HEK293T (cell line): ENCODE measurements around the gene TNS3.

Source experiments
- CTCF ChIA-PET: fragments of 350-600 bp; formaldehyde crosslinking; extraction: SDS; loops from one replicate; lab custom pipeline; 2021; ENCODE audit warnings: antibody characterized with exemption, inconsistent platforms; lab: Yijun Ruan, JAX
- POLR2A ChIA-PET: fragments of 350-600 bp; formaldehyde crosslinking; extraction: SDS; loops from one replicate; lab custom pipeline; 2020; ENCODE audit warnings: antibody characterized with exemption, inconsistent platforms; lab: Yijun Ruan, JAX
- DNase-seq: peaks from one replicate; pipeline ENCODE4 v3.0.0; 2012; ENCODE audit warnings: mixed read lengths; ENCODE audit errors: extremely low spot score
- ARNT ChIP-seq: fragments of 450-650 bp; IDR thresholded peaks from 2 replicates; pipeline ENCODE4 v1.6.1; 2017; ENCODE audit warnings: mild to moderate bottlenecking
- BHLHE40 ChIP-seq: fragments of 450-650 bp; IDR thresholded peaks from 2 replicates; pipeline ENCODE4 v1.6.1; 2016; ENCODE audit warnings: mild to moderate bottlenecking, moderate library complexity, borderline replicate concordance
- CTBP1 ChIP-seq: fragments of 450-650 bp; IDR thresholded peaks from 2 replicates; pipeline ENCODE4 v1.6.1; 2016; ENCODE audit warnings: borderline replicate concordance
- ELF4 ChIP-seq: fragments of 450-650 bp; IDR thresholded peaks from 2 replicates; pipeline ENCODE4 v1.6.1; 2017; ENCODE audit warnings: antibody characterized with exemption
- FOXA1 ChIP-seq: fragments of 450-650 bp; IDR thresholded peaks from 2 replicates; pipeline ENCODE4 v1.6.1; 2016; ENCODE audit warnings: mild to moderate bottlenecking
- FOXK2 ChIP-seq: fragments of 450-650 bp; IDR thresholded peaks from 2 replicates; pipeline ENCODE4 v1.6.1; 2016; ENCODE audit warnings: mild to moderate bottlenecking
- FOXM1 ChIP-seq: fragments of 450-650 bp; IDR thresholded peaks from 2 replicates; pipeline ENCODE4 v1.6.1; 2017; ENCODE audit warnings: mild to moderate bottlenecking, borderline replicate concordance
- HDGF ChIP-seq: fragments of 450-650 bp; IDR thresholded peaks from 2 replicates; pipeline ENCODE4 v1.6.1; 2017; ENCODE audit warnings: antibody characterized with exemption, borderline replicate concordance
- L3MBTL2 ChIP-seq: fragments of 450-650 bp; conservative IDR thresholded peaks from 2 replicates; pipeline ENCODE4 v1.6.1; 2016; ENCODE audit warnings: mild to moderate bottlenecking
- LEF1 ChIP-seq: fragments of 450-650 bp; IDR thresholded peaks from 2 replicates; pipeline ENCODE4 v1.6.1; 2017; ENCODE audit warnings: mild to moderate bottlenecking, borderline replicate concordance
- NFRKB ChIP-seq: fragments of 450-650 bp; IDR thresholded peaks from 2 replicates; pipeline ENCODE4 v1.6.1; 2016; ENCODE audit warnings: mild to moderate bottlenecking, moderate library complexity
- SP1 ChIP-seq: fragments of 450-650 bp; IDR thresholded peaks from 2 replicates; pipeline ENCODE4 v1.6.1; 2017
- SUZ12 ChIP-seq: fragments of 450-650 bp; IDR thresholded peaks from 2 replicates; pipeline ENCODE4 v1.6.1; 2016; ENCODE audit warnings: mild to moderate bottlenecking
- TARDBP ChIP-seq: fragments of 450-650 bp; IDR thresholded peaks from 2 replicates; pipeline ENCODE4 v1.6.1; 2016
- ZNF384 ChIP-seq: fragments of 450-650 bp; IDR thresholded peaks from 2 replicates; pipeline ENCODE4 v1.6.1; 2016
- TF ChIP-seq, protein P1 (sequence below): fragments of 450-650 bp; IDR thresholded peaks from 2 replicates; pipeline ENCODE4 v1.6.1; 2016

Gene TNS3

GRCh38 chr7:47568056-47568455, 13.9 kb downstream of the TNS3 start:
- DNase-seq = no peak
- CTCF ChIA-PET = no interaction called here
- TF ChIP-seq ZNF384 (no peak), FOXA1 (no peak), FOXM1 (no peak), LEF1 (no peak), FOXK2 (no peak), L3MBTL2 (no peak), ARNT (no peak), CTBP1 (no peak), SP1 (no peak), ELF4 (no peak)
- TF ChIP-seq, protein P1, sequence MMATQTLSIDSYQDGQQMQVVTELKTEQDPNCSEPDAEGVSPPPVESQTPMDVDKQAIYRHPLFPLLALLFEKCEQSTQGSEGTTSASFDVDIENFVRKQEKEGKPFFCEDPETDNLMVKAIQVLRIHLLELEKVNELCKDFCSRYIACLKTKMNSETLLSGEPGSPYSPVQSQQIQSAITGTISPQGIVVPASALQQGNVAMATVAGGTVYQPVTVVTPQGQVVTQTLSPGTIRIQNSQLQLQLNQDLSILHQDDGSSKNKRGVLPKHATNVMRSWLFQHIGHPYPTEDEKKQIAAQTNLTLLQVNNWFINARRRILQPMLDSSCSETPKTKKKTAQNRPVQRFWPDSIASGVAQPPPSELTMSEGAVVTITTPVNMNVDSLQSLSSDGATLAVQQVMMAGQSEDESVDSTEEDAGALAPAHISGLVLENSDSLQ = no peak
- POLR2A ChIA-PET = no interaction called here

DNA sequence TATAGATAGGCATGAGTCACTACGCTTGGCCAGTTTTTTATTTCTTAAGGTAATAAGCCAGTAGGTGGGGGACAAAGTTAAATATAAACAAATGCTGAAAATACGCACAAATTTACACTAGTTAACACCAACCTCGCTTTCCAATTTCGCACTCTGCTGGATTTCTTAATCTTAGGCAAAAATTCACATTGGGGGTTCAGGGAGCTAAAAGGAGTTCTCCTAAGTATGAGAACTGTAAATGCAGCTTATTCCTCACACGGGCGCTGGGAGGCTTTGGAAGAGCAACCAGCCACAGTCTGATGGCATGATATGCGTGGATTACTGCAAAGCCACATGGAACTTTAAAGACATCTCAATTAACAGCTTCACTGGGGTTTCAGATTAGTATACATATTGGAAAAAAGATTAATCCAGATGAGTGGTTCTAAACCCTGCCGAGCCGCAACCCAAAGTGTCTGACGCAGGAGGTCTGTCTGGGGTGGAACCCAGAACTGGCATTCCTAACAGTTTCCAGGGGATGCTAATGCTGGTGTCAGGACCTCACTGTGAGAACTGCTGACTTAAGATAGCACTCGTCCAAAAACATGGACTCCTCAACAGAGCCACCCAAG, 16.2 kb downstream of the TNS3 start:
- no peak for DNase-seq
- ChIA-PET POLR2A (no interaction called here), CTCF (no interaction called here)
- TF ChIP-seq TARDBP (no peak), BHLHE40 (no peak), FOXM1 (no peak), LEF1 (no peak)

DNA sequence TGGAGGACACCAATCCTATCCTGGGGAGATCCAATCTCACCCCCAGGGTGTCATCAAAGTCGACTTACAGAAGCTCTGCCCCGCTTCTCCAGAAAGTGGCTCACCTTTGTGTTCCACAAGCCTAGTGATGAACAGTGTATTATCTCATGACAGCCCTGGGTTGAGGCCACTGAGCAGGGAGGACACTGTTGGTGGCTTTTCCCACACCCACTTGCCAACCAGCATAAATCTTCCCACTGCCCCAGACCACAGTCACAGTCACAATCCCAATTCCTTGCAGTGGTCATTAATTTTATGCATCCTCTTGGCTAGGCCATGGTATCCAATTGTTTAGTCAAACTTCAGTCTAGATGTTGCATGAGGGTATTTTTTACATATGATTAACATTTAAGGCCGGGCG, 18.4 kb downstream of the TNS3 start:
- DNase-seq = no peak
- ChIA-PET CTCF (interaction anchor here (0.6 kb wide), 1 partner anchor 11 kb away, joined by 5 read pairs; no protein-coding TSS in a partner anchor), POLR2A (no interaction called here)
- TF ChIP-seq SUZ12 = no peak

DNA sequence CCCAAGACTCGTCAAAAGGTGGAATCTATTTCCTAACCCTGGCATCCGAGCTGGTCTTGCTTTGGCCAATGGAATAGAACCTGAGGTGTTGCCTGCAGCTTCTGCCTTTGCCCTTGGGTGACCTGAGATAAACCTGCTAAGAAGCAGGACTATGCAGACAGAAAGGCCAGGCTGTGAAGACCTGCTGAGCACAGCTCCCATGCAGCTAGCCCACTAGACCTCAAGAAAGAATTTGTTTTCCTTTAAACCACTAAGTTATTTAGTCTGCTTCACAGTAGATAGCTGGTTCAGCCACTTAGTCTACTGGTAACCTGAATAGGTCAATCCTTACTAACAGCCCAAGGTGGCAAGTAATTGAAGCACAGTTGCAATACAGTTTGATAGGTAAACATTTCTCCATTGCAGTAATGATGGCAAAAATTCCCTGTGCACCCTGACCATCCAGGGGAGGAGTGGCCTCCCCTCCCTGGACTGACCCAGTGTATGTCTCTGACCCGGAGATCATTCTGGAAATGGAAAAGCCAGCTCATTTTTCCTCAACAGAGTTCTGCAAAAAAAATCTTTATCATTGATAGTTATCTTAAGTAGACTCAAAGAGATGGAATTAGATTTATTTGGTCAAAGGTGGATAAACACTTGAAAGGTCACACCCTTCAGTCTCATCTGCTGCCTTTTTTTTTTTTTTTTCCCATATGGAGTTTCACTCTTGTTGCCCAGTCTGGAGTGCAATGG, 20.0 kb downstream of the TNS3 start:
- CTCF ChIA-PET = no interaction called here
- no peak for DNase-seq

DNA sequence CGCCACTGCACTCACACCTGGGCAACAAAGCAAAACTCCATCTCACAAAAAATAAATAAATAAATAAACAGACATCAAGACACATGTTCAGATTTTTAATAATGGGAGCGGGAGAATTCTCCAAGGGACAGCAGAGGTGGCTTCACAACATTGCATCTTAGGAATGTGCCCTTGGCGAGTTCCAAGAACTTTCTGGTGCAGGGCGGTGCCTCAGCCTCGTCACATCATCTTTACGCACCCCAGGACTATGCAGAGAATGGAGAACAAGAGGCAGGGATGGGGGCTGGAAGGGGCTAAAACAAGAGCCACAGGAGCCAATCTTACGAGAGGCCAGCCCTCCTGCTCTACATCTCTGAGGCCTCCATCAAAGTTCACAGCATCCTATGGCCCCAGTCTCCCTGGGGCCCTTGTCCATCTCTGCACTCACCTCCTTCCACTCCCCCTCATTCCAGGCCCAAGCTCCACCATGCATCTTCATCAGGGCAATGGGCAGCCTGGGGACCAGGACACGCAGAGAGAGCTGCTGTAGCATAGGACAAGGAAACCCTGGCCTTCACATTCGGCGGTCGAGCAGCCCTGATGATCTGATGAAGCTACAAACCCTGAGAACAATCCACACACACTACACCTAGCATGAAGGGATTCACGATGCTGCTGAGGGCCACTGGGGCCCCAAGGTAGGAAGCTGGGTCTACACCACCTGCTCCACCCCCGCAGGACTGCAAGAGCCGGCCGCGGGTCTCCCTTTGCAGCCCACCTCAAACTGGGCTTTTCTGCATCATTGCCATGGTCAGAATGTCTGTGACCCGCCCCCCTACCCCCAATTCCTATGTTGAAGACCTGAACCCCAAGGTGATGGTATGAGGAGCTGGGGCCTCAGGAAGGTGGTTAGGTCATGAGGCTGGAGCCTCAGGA, 22.3 kb downstream of the TNS3 start:
- no peak for TF ChIP-seq HDGF
- TF ChIP-seq FOXA1 = no peak
- TF ChIP-seq ZNF384 = no peak
- TF ChIP-seq LEF1 = no peak
- no peak for TF ChIP-seq NFRKB
- TF ChIP-seq SUZ12 = no peak
- CTCF ChIA-PET = no interaction called here
- no peak for DNase-seq
- POLR2A ChIA-PET = no interaction called here

More for the DNA sequence above, 20.0 kb downstream of the TNS3 start:
- no peak for TF ChIP-seq SUZ12
- TF ChIP-seq FOXK2 = no peak
- no peak for TF ChIP-seq L3MBTL2
- no peak for TF ChIP-seq ARNT
- TF ChIP-seq CTBP1 = no peak
- TF ChIP-seq FOXM1 = no peak
- POLR2A ChIA-PET = no interaction called here

- CTCF ChIA-PET = no interaction called here
- POLR2A ChIA-PET = no interaction called here
- TF ChIP-seq, protein P1 = no peak
- TF ChIP-seq FOXK2 (no peak), NFRKB (no peak), ELF4 (no peak), CTBP1 (no peak)
- DNase-seq = no peak
These were observed 23.9 kb downstream of the TNS3 start for GRCh38 chr7:47557694-47558670.
